Adrenal gland (tissue), 5 donors: ENCODE results near the gene KATNAL2.

Experiments
- CTCF ChIP-seq, 6 experiments: fragments of 450-650 bp in 4 of 6; fragments of 200-600 bp in 2 of 6; sonication (generic) in 1 of 6; IDR thresholded peaks; 1 replicate in 5 of 6; 2 replicates in 1 of 6; pipeline versions ENCODE4 v1.5.1 to v1.8.0; 2016 to 2021; ENCODE audit warnings: antibody characterized with exemption in 6 of 6, mild to moderate bottlenecking in 2 of 6, moderate library complexity in 1 of 6
- POLR2A ChIP-seq, 2 donors: fragments of 450-650 bp; IDR thresholded peaks; one replicate each; pipeline ENCODE4 v1.6.1; 2017; ENCODE audit warnings: antibody characterized with exemption in 2 of 2, mild to moderate bottlenecking in 2 of 2, moderate library complexity in 1 of 2
- donor health status: DM: no; HTN: no; CAD: no.

GRCh38 chr18:46868169-46868921 lies 49.1 kb upstream of the KATNAL2 start:
- no peak for TF ChIP-seq POLR2A (IDR thresholded peaks at IDR 0.05)
- no peak for TF ChIP-seq CTCF (IDR thresholded peaks at IDR 0.05)
